Skeletal muscle satellite cell (primary cell): ENCODE data around the gene PPIL4.
"Not testable (repeated sequence)": the region's sequence is repeated elsewhere in the genome, so short reads cannot be mapped to it uniquely, and the experiment has no call there.

Experiments
- H3K27me3 ChIP-seq: 2 replicates; pipeline ENCODE4 v1.7.0; 2013; ENCODE audit warnings: low read length; ENCODE audit not compliant: control insufficient read depth, insufficient read depth
- H3K36me3 ChIP-seq: 2 replicates; pipeline ENCODE4 v1.7.0; 2013; ENCODE audit warnings: mild to moderate bottlenecking, control low read depth, low read length; ENCODE audit not compliant: insufficient read depth
- H3K4me1 ChIP-seq: 2 replicates; pipeline ENCODE4 v1.7.0; 2013; ENCODE audit warnings: low read length; ENCODE audit not compliant: control insufficient read depth, insufficient read depth
- H3K4me2 ChIP-seq: 2 replicates; pipeline ENCODE4 v1.7.0; 2013; ENCODE audit warnings: mild to moderate bottlenecking, low read length
- H3K4me3 ChIP-seq: 2 replicates; pipeline ENCODE4 v1.7.0; 2013; ENCODE audit warnings: low read length
- H3K9ac ChIP-seq: 2 replicates; pipeline ENCODE4 v1.7.0; 2013; ENCODE audit warnings: mild to moderate bottlenecking, low read depth, low read length, moderate library complexity
- H3K9me3 ChIP-seq: replicated peaks from 2 replicates; pipeline ENCODE4 v1.7.0; 2013; ENCODE audit warnings: mild to moderate bottlenecking, control low read depth, low read length

PPIL4 gene

GRCh38 chr6:149513915-149514314 is 31.9 kb downstream of the PPIL4 start:
- Histone ChIP-seq H3K27me3 (no peaks in the 10 kb centered on the region), H3K9ac (no peak overlapping the region), H3K4me2 (no peak overlapping the region), H3K4me1 (peaks cover 5% of the 10 kb centered on the region), H3K4me3 (no peak overlapping the region), H3K36me3 (peaks cover 30% of the 10 kb centered on the region), H3K9me3 (no peaks in the 10 kb centered on the region)

GRCh38 chr6:149510793-149511512 is 34.9 kb downstream of the PPIL4 start:
- Histone ChIP-seq H3K9me3 (no peaks in the 10 kb centered on the region), H3K9ac (no peak overlapping the region), H3K36me3 (peaks cover 22% of the 10 kb centered on the region), H3K27me3 (no peaks in the 10 kb centered on the region), H3K4me3 (no peak overlapping the region), H3K4me2 (no peak overlapping the region), H3K4me1 (no peaks in the 10 kb centered on the region)

- Histone ChIP-seq H3K4me1 (no peaks in the 10 kb centered on the region), H3K27me3 (no peaks in the 10 kb centered on the region), H3K4me3 (no peak overlapping the region), H3K9me3 (no peaks in the 10 kb centered on the region), H3K9ac (no peak overlapping the region), H3K4me2 (no peak overlapping the region), H3K36me3 (peaks cover 33% of the 10 kb centered on the region)
Measured at GRCh38 chr6:149508485-149508884, 37.4 kb downstream of the PPIL4 start.

- H3K4me2 ChIP-seq: no peak overlapping the region
- H3K4me3 ChIP-seq: no peak overlapping the region
- peaks cover 18% of the 10 kb centered on the region for H3K36me3 ChIP-seq
- H3K9ac ChIP-seq: no peak overlapping the region
- peaks cover 9% of the 10 kb centered on the region for H3K4me1 ChIP-seq
- H3K27me3 ChIP-seq: no peaks in the 10 kb centered on the region
- no peaks in the 10 kb centered on the region for H3K9me3 ChIP-seq
Measured at GRCh38 chr6:149503872-149504271, 42.0 kb downstream of the PPIL4 start.

GRCh38 chr6:149503276-149503675 is 42.6 kb downstream of the PPIL4 start:
- Histone ChIP-seq H3K9me3 (no peaks in the 10 kb centered on the region), H3K4me2 (no peak overlapping the region), H3K9ac (no peak overlapping the region), H3K4me3 (no peak overlapping the region), H3K36me3 (peaks cover 18% of the 10 kb centered on the region), H3K4me1 (peaks cover 15% of the 10 kb centered on the region), H3K27me3 (no peaks in the 10 kb centered on the region)

- Histone ChIP-seq H3K4me3 (no peak overlapping the region), H3K4me1 (peaks cover 15% of the 10 kb centered on the region), H3K4me2 (no peak overlapping the region), H3K9ac (no peak overlapping the region), H3K27me3 (no peaks in the 10 kb centered on the region), H3K36me3 (peaks cover 18% of the 10 kb centered on the region), H3K9me3 (no peaks in the 10 kb centered on the region)
Measured at GRCh38 chr6:149501768-149502167, 44.1 kb downstream of the PPIL4 start.

GRCh38 chr6:149501201-149501600 is 44.6 kb downstream of the PPIL4 start:
- Histone ChIP-seq H3K9ac (no peak overlapping the region), H3K4me3 (no peak overlapping the region), H3K4me1 (peaks cover 15% of the 10 kb centered on the region), H3K36me3 (peaks cover 15% of the 10 kb centered on the region), H3K27me3 (no peaks in the 10 kb centered on the region), H3K9me3 (no peaks in the 10 kb centered on the region), H3K4me2 (no peak overlapping the region)

- Histone ChIP-seq H3K4me2 (no peak overlapping the region), H3K27me3 (no peaks in the 10 kb centered on the region), H3K4me1 (peaks cover 17% of the 10 kb centered on the region), H3K4me3 (no peak overlapping the region), H3K9me3 (no peaks in the 10 kb centered on the region), H3K9ac (no peak overlapping the region), H3K36me3 (peaks cover 6% of the 10 kb centered on the region)
Measured at GRCh38 chr6:149500096-149500495, 45.7 kb downstream of the PPIL4 start.

GRCh38 chr6:149499066-149499465 is 46.8 kb downstream of the PPIL4 start:
- no peak overlapping the region for H3K4me3 ChIP-seq
- no peak overlapping the region for H3K9ac ChIP-seq
- no peak overlapping the region for H3K4me2 ChIP-seq
- peaks cover under 1% of the 10 kb centered on the region for H3K36me3 ChIP-seq
- H3K4me1 ChIP-seq: peaks cover 18% of the 10 kb centered on the region
- no peaks in the 10 kb centered on the region for H3K9me3 ChIP-seq
- H3K27me3 ChIP-seq: no peaks in the 10 kb centered on the region

- Histone ChIP-seq H3K36me3 (no peaks in the 10 kb centered on the region), H3K4me1 (peaks cover 18% of the 10 kb centered on the region), H3K27me3 (no peaks in the 10 kb centered on the region), H3K9ac (no peak overlapping the region), H3K4me3 (no peak overlapping the region), H3K9me3 (no peaks in the 10 kb centered on the region), H3K4me2 (no peak overlapping the region)
Measured at GRCh38 chr6:149497365-149497764, 48.5 kb downstream of the PPIL4 start.

GRCh38 chr6:149496597-149496996 is 49.2 kb downstream of the PPIL4 start:
- not testable (repeated sequence) for H3K36me3 ChIP-seq, H3K4me2 ChIP-seq, H3K27me3 ChIP-seq, H3K4me3 ChIP-seq, H3K9ac ChIP-seq, H3K9me3 ChIP-seq
- H3K4me1 ChIP-seq: peaks cover 18% of the 10 kb centered on the region

- not testable (repeated sequence) for H3K4me2 ChIP-seq, H3K9me3 ChIP-seq, H3K4me3 ChIP-seq, H3K27me3 ChIP-seq, H3K9ac ChIP-seq, H3K36me3 ChIP-seq
- peaks cover 18% of the 10 kb centered on the region for H3K4me1 ChIP-seq
Measured at GRCh38 chr6:149495349-149496016, 50.4 kb downstream of the PPIL4 start.
